Ascending aorta (tissue), 2 donors: ENCODE results near the gene PTPN11. TPM values are rescaled to one million over a fixed set of nuclear protein-coding genes. Genes with fewer than 3 reads are reported as not detected.

Experiments used
- DNase-seq, 2 donors: peaks; one replicate each; pipeline ENCODE4 v3.0.0-alpha.2; 2019; ENCODE audit warnings: low spot score in 2 of 2
- H3K27ac ChIP-seq, 2 donors: fragments of 200-600 bp; sonication (generic); one replicate each; pipeline ENCODE4 v1.5.1; 2016 to 2017; ENCODE audit warnings: mild to moderate bottlenecking in 1 of 2
- H3K27me3 ChIP-seq: fragments of 200-600 bp; sonication (generic); one replicate; pipeline ENCODE4 v1.5.1; 2017
- H3K36me3 ChIP-seq, 2 donors: fragments of 200-600 bp; sonication (generic); one replicate each; pipeline ENCODE4 v1.5.1; 2016
- H3K4me1 ChIP-seq, 2 donors: fragments of 200-600 bp; sonication (generic); one replicate each; pipeline ENCODE4 v1.5.1; 2016 to 2017; ENCODE audit warnings: mild to moderate bottlenecking in 1 of 2
- H3K4me3 ChIP-seq, 2 donors: fragments of 200-600 bp; sonication (generic); one replicate each; pipeline ENCODE4 v1.5.1; 2016 to 2017; ENCODE audit warnings: mild to moderate bottlenecking in 1 of 2
- H3K9me3 ChIP-seq, 2 donors: fragments of 200-600 bp; sonication (generic); one replicate each; pipeline ENCODE4 v1.5.1; 2016
- intact Hi-C: fragments of 100-400 bp; cut with DNase I; formaldehyde crosslinking; loops from one replicate; pipeline ENCODE4 v1.15.1; 2023
- total RNA-seq: library from RNA; depleted of rRNA; stranded (reverse); fragments of >200 nt; gene quantifications from one replicate; pipeline ENCODE4 v1.1.0, GENCODE V29; 2016
- TF ChIP-seq, protein P1 (sequence below), 3 experiments: fragments of 200-600 bp in 2 of 3; fragments of 450-650 bp in 1 of 3; sonication (generic) in 2 of 3; IDR thresholded peaks; one replicate each; pipeline ENCODE4 v1.5.1; 2016 to 2019; ENCODE audit warnings: antibody characterized with exemption in 3 of 3, mild to moderate bottlenecking in 1 of 3, moderate library complexity in 1 of 3

Gene PTPN11
- total RNA-seq, 1 donor from 2014 or later: 70.2 TPM

DNA sequence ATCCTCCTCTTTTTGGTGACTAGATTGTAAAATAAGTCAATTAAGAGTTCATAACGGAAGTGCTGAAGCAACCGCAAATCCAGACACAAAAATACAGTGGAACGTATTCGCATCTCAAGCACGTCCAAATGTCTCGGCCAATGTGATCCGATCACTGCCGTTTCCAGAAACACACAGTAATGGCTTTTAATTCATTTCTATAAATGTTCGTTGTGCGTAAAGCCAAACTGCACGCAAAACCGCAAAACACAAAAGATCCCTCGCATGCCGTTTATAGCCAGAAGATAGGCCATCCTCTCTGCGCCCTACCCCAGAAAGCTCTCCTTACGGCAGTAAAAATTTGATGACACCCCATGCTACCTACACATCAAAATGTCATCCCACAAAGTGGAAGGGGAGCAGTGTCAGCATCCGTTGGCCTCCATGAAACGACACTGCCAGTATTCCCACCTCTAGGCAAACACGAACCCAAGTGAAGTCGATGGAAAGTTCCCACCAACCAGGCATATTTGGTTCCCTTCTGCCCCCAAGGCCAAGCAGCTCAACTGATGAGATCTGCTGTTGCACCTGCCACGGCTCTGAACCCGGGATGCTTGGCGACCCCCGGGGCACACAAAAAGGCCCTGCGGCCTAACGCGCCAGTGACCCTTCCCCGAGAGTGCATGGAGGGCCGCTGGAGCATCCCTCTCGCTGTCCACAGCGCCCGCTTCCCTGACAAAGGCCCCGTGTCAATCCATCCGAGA lies 37.9 kb upstream of the PTPN11 start:
- Histone ChIP-seq H3K4me1 (peaks cover 0 to 16% of the 10 kb centered on the region in 2 donors), H3K36me3 (no peaks in the 10 kb centered on the region), H3K27ac (no peak overlapping the region), H3K9me3 (no peaks in the 10 kb centered on the region), H3K27me3 (no peaks in the 10 kb centered on the region), H3K4me3 (peak overlapping the region; percentile 78 to 99)
- TF ChIP-seq, protein P1, sequence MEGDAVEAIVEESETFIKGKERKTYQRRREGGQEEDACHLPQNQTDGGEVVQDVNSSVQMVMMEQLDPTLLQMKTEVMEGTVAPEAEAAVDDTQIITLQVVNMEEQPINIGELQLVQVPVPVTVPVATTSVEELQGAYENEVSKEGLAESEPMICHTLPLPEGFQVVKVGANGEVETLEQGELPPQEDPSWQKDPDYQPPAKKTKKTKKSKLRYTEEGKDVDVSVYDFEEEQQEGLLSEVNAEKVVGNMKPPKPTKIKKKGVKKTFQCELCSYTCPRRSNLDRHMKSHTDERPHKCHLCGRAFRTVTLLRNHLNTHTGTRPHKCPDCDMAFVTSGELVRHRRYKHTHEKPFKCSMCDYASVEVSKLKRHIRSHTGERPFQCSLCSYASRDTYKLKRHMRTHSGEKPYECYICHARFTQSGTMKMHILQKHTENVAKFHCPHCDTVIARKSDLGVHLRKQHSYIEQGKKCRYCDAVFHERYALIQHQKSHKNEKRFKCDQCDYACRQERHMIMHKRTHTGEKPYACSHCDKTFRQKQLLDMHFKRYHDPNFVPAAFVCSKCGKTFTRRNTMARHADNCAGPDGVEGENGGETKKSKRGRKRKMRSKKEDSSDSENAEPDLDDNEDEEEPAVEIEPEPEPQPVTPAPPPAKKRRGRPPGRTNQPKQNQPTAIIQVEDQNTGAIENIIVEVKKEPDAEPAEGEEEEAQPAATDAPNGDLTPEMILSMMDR (IDR thresholded peaks at IDR 0.05): no peak
- DNase-seq: peak in 1 of 2 donors; percentile 57
- intact Hi-C loops: loop anchor here (5.0 to 10.0 kb wide), 4 partner anchors 96 to 436 kb away; partner anchors contain the start of genes ERP29, NAA25 and TMEM116

DNA sequence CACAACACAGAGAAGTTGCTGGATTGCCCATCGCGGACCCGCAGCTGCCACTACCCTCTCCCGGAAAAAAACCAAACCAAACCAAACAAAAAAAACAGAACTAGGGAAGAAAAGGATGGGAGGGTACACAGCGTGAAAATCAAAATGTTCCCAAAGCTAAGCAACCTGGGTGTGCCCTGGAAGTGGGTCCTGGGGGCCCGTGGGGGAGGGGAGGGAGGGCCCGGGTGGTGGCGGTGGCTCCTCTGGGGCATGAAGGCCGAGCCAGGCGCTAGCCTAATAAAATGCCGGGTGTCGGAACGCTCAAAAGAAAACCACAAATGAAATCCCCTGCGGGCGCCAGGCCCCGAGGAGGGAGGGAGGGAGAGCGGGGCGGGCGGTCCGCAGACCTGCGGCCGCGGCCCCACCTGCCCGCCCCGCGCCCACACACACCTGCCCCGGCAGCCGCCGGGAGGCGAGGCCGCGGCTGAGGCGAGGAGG lies 37.3 kb upstream of the PTPN11 start:
- Histone ChIP-seq H3K36me3 (no peaks in the 10 kb centered on the region), H3K4me3 (peak overlapping the region; percentile 78 to 99), H3K27me3 (no peaks in the 10 kb centered on the region), H3K4me1 (peaks cover 0 to 16% of the 10 kb centered on the region in 2 donors), H3K9me3 (no peaks in the 10 kb centered on the region), H3K27ac (peak overlapping the region; percentile 68 to 69)
- TF ChIP-seq, protein P1 (IDR thresholded peaks at IDR 0.05): no peak
- intact Hi-C loops: loop anchor here (5.0 to 10.0 kb wide), 4 partner anchors 97 to 437 kb away; partner anchors contain the start of genes ERP29, NAA25 and TMEM116
- no peak for DNase-seq

DNA sequence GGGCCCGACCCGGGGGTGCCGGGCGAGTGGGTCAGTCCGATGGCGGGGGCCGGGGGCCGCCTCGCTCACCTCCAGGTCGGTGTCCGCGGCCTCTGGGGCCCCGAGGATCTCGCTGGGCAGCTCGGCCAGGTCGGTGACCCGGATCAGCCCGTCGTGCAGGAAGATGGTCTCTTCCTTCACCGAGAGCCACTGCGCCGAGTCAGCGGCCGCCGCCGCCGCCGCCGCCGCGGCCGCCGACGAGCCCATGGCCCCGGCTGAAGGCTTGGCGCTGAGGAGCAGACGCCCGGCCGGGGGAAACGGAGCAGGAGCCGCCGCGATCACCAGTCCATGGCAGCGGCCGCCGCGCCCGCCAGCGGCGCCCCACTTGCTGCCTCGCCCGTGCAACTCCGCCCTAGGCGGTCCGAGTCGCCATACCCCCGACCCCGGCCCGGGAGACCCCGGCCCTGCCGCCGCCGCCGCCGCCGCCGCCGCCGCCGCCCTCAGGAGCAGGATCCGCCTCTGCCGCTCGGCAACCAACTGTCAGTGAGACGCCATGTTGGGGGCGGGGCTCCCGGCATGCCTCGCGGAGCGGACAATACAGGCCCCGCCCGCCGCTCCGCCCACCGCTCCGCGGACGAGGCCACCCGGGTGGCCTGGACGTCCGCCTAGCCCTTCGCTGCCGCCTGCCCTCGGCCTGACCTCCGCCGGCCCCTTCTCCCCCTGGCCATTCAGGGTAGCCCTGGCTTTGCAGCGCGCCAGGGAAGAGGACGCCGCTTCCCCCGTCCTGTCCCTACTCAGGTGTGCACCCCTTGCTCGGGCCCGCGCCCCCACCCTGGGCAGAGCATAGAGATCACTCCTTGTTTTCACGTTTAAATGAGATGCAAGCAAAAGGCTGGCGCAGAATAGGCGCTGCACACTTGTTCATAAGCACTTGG lies 36.6 kb upstream of the PTPN11 start, which contains the start of gene HECTD4:
Gene HECTD4 (minus strand): TSS at position 549 of the 914 bp plus-strand sequence. CDS start 303 bp downstream, at position 246.
- Histone ChIP-seq H3K27me3 (no peaks in the 10 kb centered on the region), H3K27ac (peak within 1 kb of the TSS; percentile 68 to 69), H3K4me1 (peaks cover 0 to 16% of the 10 kb centered on the region in 2 donors), H3K4me3 (peak within 1 kb of the TSS; percentile 78 to 99), H3K36me3 (no peaks in the 10 kb centered on the region), H3K9me3 (no peaks in the 10 kb centered on the region)
- DNase-seq: peak; percentile 75 to 97
- TF ChIP-seq, protein P1 (IDR thresholded peaks at IDR 0.05): no peak
- intact Hi-C loops: loop anchor here (2.0 to 10.0 kb wide), 5 partner anchors 27 to 437 kb away; partner anchors contain the start of genes ERP29, NAA25, RPL6 and TMEM116

DNA sequence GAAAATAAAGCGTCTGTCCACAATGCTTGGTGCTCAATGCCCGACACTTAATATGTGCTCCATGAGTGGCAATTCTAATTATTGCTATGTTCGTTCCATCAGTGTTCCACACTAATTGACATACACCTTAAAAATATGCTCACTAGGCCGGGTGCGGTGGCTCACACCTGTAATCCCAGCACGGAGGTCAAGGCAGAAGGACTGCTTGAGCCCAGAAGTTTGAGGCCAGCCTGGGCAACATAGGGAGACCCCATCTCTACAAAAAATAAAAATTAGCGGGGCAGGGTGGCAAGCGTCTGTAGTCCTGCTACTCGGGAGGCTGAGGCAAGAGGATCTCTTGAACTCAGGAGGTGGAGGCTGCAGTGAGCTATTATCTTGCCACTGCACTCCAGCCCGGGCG lies 35.9 kb upstream of the PTPN11 start:
- Histone ChIP-seq H3K27me3 (no peaks in the 10 kb centered on the region), H3K4me1 (peaks cover 0 to 16% of the 10 kb centered on the region in 2 donors), H3K4me3 (peak overlapping the region; percentile 78 to 99), H3K36me3 (no peaks in the 10 kb centered on the region), H3K27ac (peak overlapping the region; percentile 68 to 69), H3K9me3 (no peaks in the 10 kb centered on the region)
- DNase-seq: peak in 1 of 2 donors; percentile 62
- intact Hi-C loops: loop anchor here (2.0 to 10.0 kb wide), 5 partner anchors 26 to 438 kb away; partner anchors contain the start of genes ERP29, NAA25, RPL6 and TMEM116
- TF ChIP-seq, protein P1 (IDR thresholded peaks at IDR 0.05): no peak

DNA sequence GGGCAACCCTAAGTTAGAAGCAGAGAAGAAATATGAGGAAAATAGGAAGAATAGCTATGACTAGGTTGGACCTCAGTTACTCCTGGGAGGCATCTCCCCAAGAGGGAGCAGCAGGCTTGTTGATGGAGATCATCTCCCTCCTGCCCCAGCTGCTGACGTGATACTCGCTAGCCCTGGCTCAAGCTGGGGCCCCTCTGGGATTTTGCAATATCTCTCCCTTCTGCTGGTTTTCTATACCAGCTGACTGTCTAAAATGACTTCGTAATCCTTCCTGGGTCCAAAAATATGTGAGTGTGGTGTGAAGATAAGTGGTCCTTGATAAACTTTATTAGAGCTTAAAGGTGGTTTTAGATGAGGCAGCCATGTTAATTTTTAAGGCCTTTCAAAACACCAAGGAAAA lies 32.0 kb upstream of the PTPN11 start:
- Histone ChIP-seq H3K9me3 (no peaks in the 10 kb centered on the region), H3K36me3 (no peaks in the 10 kb centered on the region), H3K4me1 (peaks cover 0 to 3% of the 10 kb centered on the region in 2 donors), H3K27me3 (no peaks in the 10 kb centered on the region), H3K4me3 (no peak overlapping the region), H3K27ac (no peak overlapping the region)
- TF ChIP-seq, protein P1 (IDR thresholded peaks at IDR 0.05): no peak
- intact Hi-C loops: loop anchor here (2.0 to 10.0 kb wide), 5 partner anchors 64 to 442 kb away; partner anchors contain the start of genes ERP29 and TMEM116
- peak in 1 of 2 donors; percentile 62 for DNase-seq
